Neural crest cell (in vitro differentiated cells): ENCODE data around the gene WASF3. TPM values are rescaled to one million over a fixed set of nuclear protein-coding genes. Genes with fewer than 3 reads are reported as not detected.

Experiments
- DNase-seq: peaks from one replicate; pipeline ENCODE4 v3.0.0; 2021; ENCODE audit warnings: low read depth, mixed read lengths, low spot score
- H3K27ac Mint-ChIP-seq: one replicate; pipeline ENCODE4 v1.8.0; 2021; ENCODE audit warnings: mild to moderate bottlenecking, mixed read lengths; ENCODE audit not compliant: unreplicated experiment
- H3K27me3 Mint-ChIP-seq: 2 replicates; pipeline ENCODE4 v1.8.0; 2021; ENCODE audit warnings: low read depth, mild to moderate bottlenecking, mixed read lengths
- H3K36me3 Mint-ChIP-seq: 2 replicates; pipeline ENCODE4 v1.8.0; 2021; ENCODE audit warnings: low read depth, mild to moderate bottlenecking, mixed read lengths
- H3K4me1 Mint-ChIP-seq: 2 replicates; pipeline ENCODE4 v1.8.0; 2021; ENCODE audit warnings: mixed read lengths
- H3K4me3 Mint-ChIP-seq: one replicate; pipeline ENCODE4 v1.8.0; 2021; ENCODE audit warnings: mild to moderate bottlenecking, mixed read lengths
- H3K9me3 Mint-ChIP-seq: 2 replicates; pipeline ENCODE4 v1.8.0; 2021; ENCODE audit warnings: mixed read lengths
- total RNA-seq: library from RNA; stranded (reverse); gene quantifications from 2 replicates; pipeline ENCODE4 v1.2.1, GENCODE V29; 2021
- TF ChIP-seq, protein P1 (sequence below): fragments of 200-600 bp; sonication (generic); conservative IDR thresholded peaks from 2 replicates; pipeline ENCODE4 v1.5.0; 2021; ENCODE audit warnings: antibody characterized with exemption, mild to moderate bottlenecking

Gene WASF3
- total RNA-seq, 1 donor from 2014 or later: 79.7 TPM

DNA sequence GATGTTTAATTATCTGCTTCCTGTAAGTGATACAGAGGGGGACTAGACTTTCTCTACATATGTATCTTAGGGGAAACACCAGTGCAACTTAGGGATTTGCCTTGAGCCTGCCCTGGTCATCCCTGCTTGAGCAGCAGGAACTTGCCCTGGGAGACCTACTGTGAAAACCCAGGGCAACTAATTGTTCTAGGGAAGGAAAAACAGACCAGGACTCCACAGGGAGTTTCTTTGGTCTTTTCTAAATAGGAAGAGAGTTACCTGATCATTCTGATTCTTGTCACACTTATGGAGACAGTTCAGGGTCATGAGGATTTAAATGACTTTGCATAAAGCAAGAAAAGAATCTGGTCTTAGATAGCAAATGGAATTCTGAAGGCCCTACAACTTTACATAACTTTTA, 89.1 kb downstream of the WASF3 start:
- Mint-ChIP-seq H3K36me3 (peaks cover 46% of the 10 kb centered on the region), H3K4me3 (no peak overlapping the region), H3K27me3 (no peaks in the 10 kb centered on the region), H3K27ac (no peak overlapping the region), H3K4me1 (peaks cover 5% of the 10 kb centered on the region), H3K9me3 (peaks cover 11% of the 10 kb centered on the region)
- DNase-seq: no peak
- TF ChIP-seq, protein P1, sequence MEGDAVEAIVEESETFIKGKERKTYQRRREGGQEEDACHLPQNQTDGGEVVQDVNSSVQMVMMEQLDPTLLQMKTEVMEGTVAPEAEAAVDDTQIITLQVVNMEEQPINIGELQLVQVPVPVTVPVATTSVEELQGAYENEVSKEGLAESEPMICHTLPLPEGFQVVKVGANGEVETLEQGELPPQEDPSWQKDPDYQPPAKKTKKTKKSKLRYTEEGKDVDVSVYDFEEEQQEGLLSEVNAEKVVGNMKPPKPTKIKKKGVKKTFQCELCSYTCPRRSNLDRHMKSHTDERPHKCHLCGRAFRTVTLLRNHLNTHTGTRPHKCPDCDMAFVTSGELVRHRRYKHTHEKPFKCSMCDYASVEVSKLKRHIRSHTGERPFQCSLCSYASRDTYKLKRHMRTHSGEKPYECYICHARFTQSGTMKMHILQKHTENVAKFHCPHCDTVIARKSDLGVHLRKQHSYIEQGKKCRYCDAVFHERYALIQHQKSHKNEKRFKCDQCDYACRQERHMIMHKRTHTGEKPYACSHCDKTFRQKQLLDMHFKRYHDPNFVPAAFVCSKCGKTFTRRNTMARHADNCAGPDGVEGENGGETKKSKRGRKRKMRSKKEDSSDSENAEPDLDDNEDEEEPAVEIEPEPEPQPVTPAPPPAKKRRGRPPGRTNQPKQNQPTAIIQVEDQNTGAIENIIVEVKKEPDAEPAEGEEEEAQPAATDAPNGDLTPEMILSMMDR: no peak

DNA sequence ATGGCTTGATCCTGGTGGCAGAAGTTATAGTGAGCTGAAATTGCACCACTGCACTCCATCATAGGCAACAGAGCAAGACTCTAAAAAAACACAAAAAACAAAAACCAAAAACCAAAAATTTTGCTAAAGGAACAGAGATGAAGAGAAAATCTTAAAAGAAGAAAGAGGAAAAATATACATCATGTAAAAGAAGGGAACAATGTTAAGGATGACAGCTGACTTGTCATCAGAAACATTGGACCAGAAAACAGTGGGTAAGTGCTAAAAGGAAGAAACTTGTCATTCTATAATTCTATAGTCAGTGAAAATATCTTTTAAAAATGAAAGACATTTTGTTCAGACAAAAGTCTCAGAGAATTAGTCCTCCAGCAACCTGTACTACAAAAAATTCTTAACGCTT, 93.8 kb downstream of the WASF3 start:
- no peak overlapping the region for H3K4me3 Mint-ChIP-seq
- peaks cover 5% of the 10 kb centered on the region for H3K4me1 Mint-ChIP-seq
- no peak for DNase-seq
- peaks cover 33% of the 10 kb centered on the region for H3K36me3 Mint-ChIP-seq
- H3K27me3 Mint-ChIP-seq: no peaks in the 10 kb centered on the region
- H3K9me3 Mint-ChIP-seq: peaks cover 11% of the 10 kb centered on the region
- H3K27ac Mint-ChIP-seq: no peak overlapping the region
- TF ChIP-seq, protein P1: no peak

DNA sequence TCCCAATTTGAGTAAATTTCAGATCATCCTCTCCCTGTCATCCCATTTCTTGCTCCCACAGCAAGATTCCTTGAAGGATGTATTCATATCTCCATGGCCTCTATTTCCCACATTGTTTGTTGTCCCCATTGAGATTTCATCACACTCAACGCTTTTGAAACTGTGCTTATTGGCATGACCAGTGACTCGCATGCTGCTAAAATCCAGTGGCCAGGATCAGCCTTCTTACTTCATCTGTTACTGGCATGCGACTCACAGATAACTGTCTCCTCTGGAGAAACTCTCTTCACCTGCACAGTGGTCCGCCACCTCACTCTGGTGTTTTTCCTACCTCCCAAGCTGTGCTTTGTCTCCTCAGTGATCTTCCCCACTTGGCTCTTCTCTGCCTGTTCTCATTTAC, 95.8 kb downstream of the WASF3 start:
- peaks cover 11% of the 10 kb centered on the region for H3K9me3 Mint-ChIP-seq
- no peak overlapping the region for H3K4me3 Mint-ChIP-seq
- peaks cover 31% of the 10 kb centered on the region for H3K36me3 Mint-ChIP-seq
- H3K4me1 Mint-ChIP-seq: peaks cover 5% of the 10 kb centered on the region
- no peak for DNase-seq
- TF ChIP-seq, protein P1: no peak
- no peaks in the 10 kb centered on the region for H3K27me3 Mint-ChIP-seq
- H3K27ac Mint-ChIP-seq: no peak overlapping the region

DNA sequence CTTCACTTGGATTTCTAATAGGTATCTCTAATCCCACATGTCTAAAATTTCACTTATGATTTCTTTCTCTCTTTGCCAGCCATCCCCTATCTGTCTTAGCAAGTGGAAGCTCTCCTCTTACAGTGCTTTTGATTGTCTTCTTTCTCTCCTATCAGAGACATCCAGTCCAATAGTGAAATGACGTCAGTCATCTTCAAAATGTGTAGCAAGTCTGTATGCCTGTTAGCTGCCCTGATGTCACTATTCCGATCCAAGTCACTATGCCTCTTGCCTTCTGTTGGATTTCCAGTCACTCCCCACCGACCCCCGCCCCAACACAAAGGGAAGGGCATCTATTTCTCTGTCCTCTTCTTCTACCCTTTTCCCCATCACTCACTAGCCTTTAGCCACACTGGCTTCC, 96.4 kb downstream of the WASF3 start:
- Mint-ChIP-seq H3K9me3 (peaks cover 11% of the 10 kb centered on the region), H3K36me3 (peaks cover 27% of the 10 kb centered on the region), H3K27ac (no peak overlapping the region), H3K4me3 (no peak overlapping the region), H3K4me1 (peaks cover 5% of the 10 kb centered on the region), H3K27me3 (no peaks in the 10 kb centered on the region)
- TF ChIP-seq, protein P1: no peak
- no peak for DNase-seq

DNA sequence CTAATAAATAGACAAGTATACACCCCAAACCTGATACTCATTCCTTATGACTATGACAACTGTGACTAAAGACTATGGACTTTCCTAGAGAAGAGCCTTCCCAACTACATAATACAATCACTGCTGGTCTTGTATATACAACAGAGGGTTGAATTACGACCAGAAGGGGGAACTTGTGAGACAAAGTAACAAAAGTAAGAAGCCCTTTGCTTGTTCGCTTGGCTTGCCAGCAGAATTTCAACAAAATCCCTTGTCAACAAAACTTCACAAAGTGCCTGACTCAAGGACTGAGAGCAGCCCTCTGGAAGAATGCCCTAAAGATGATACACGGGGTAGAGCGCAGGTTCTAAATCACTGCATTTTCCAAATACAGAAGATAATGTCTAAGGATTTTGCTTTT, 99.4 kb downstream of the WASF3 start:
- Mint-ChIP-seq H3K9me3 (no peaks in the 10 kb centered on the region), H3K36me3 (peaks cover 3% of the 10 kb centered on the region), H3K4me3 (no peak overlapping the region), H3K4me1 (peaks cover 5% of the 10 kb centered on the region), H3K27me3 (no peaks in the 10 kb centered on the region), H3K27ac (no peak overlapping the region)
- TF ChIP-seq, protein P1: peak; percentile 28
- DNase-seq: no peak
